Activated CD4-positive, alpha-beta T cell treated with anti-CD3 and anti-CD28 coated beads for 4 hours (primary cell): ENCODE data around the gene KRTAP24-1.

Experiments used
- DNase-seq, 2 donors: peaks; one replicate each; pipeline ENCODE4 v3.0.0-alpha.2; 2020

KRTAP24-1 gene

GRCh38 chr21:30233228-30234020, 49.3 kb downstream of the KRTAP24-1 start:
- no peak for DNase-seq

GRCh38 chr21:30232011-30232410, 50.7 kb downstream of the KRTAP24-1 start:
- no peak for DNase-seq
